Stimulated activated CD4-positive, alpha-beta T cell treated with anti-CD3 and anti-CD28 coated beads, Interleukin-1b, Interleukin-23, amount 100 ng/mL, for 4 hours (primary cell): ENCODE measurements around the gene PCDHA2.
"Not testable (repeated sequence)": the region's sequence is repeated elsewhere in the genome, so short reads cannot be mapped to it uniquely, and the experiment has no call there.

Experiments
- DNase-seq, 2 donors: peaks; one replicate each; pipeline ENCODE4 v3.0.0-alpha.2; 2020; ENCODE audit warnings: low read depth in 2 of 2

PCDHA2 gene

DNA sequence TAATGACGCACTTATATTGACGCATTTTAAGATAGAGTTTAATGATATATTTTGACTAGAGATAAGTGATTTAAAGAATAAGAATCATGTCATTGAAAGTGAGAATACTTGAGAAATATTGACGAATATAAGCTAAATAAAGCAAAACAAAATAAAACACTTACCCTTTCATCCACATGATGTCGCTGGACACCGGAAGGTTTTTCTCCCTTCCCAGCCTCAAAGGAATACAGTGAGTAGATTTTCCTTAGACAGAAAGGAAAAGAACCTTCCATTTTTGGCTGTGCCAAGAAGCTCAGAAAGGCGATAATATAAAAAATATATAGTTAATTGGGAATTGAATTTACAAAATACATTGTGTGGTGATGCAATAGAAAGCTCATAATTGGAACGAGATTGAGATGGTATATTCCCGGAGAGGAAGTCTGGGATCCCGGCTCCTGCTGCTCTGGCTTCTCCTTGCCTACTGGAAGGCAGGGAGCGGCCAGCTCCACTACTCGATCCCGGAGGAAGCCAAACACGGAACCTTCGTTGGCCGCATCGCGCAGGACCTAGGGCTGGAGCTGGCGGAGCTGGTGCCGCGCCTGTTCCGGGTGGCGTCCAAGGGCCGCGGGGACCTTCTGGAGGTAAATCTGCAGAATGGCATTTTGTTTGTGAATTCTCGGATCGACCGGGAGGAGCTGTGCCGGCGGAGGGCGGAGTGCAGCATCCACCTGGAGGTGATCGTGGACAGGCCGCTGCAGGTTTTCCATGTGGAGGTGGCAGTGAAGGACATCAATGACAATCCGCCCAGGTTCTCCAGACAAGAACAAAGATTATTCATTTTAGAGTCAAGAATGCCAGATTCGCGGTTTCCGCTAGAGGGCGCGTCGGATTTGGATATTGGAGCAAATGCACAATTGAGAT is 27.0 kb downstream of the PCDHA2 start, which contains the start of gene PCDHA5:
TSS of gene PCDHA5 (plus strand) at position 239 of the 906 bp plus-strand sequence.
- DNase-seq, result no peak

DNA sequence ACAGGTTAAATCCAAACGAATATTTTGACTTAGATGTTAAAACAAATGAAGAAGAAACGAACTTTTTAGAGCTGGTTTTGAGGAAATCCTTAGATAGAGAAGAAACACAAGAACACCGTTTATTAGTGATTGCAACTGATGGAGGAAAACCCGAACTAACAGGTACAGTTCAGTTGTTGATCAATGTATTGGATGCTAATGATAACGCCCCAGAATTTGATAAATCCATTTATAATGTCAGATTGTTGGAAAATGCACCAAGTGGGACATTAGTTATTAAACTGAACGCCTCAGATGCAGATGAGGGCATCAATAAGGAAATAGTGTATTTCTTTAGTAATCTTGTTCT is 27.6 kb downstream of the PCDHA2 start:
- no peak for DNase-seq

DNA sequence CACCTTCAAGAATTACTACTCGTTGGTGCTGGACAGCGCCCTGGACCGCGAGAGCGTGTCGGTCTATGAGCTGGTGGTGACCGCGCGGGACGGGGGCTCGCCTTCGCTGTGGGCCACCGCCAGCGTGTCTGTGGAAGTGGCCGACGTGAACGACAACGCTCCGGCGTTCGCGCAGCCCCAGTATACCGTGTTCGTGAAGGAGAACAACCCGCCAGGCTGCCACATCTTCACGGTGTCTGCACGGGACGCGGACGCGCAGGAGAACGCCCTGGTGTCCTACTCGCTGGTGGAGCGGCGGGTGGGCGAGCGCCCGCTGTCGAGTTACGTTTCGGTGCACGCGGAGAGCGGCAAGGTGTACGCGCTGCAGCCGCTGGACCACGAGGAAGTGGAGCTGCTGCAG is 28.3 kb downstream of the PCDHA2 start:
- not testable (repeated sequence) for DNase-seq

DNA sequence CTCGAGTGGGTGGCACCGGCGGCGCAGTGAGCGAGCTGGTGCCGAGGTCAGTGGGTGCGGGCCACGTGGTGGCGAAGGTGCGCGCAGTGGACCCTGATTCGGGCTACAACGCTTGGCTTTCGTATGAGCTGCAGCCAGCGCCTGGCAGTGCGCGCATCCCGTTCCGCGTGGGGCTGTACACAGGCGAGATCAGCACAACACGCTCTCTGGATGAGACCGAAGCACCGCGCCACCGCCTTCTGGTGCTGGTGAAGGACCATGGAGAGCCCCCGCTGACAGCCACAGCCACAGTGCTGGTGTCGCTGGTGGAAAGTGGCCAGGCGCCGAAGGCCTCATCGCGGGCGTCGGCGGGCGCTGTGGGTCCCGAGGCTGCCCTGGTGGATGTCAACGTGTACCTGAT is 28.8 kb downstream of the PCDHA2 start:
- no peak for DNase-seq

DNA sequence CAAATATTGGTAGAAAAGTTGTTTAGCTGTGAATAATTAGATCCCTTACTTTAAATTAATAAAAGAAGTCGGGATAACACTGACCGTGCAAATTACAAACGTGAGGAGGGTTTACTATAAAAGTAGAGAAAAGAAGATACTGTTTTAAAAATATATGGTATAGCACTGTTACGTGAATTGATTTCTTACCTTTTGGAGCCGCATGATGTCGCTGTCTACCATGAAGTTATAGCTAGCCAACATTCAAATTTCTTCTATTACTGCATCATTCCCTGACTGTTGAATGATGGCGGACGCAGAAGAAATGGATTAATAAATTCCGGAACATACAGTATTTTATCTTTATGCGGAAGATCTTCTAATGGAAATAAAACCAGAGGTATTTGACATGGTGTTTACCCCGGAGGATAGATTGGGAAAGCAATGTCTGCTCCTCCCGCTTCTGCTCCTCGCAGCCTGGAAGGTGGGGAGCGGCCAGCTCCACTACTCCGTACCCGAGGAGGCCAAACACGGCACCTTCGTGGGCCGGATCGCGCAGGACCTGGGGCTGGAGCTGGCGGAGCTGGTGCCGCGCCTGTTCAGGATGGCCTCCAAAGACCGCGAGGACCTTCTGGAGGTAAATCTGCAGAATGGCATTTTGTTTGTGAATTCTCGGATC is 33.2 kb downstream of the PCDHA2 start, which contains the start of gene PCDHA6:
TSS of gene PCDHA6 (plus strand) at position 257 of the 658 bp plus-strand sequence. CDS start at position 389, 132 bp downstream.
- DNase-seq, result no peak

DNA sequence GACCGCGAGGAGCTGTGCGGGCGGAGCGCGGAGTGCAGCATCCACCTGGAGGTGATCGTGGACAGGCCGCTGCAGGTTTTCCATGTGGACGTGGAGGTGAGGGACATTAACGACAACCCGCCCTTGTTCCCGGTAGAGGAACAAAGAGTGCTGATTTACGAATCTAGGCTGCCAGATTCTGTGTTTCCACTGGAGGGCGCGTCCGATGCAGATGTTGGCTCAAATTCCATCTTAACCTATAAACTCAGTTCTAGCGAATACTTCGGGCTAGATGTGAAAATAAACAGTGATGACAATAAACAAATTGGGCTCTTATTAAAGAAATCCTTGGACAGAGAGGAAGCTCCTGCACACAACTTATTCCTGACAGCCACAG is 33.7 kb downstream of the PCDHA2 start:
- DNase-seq, result no peak

DNA sequence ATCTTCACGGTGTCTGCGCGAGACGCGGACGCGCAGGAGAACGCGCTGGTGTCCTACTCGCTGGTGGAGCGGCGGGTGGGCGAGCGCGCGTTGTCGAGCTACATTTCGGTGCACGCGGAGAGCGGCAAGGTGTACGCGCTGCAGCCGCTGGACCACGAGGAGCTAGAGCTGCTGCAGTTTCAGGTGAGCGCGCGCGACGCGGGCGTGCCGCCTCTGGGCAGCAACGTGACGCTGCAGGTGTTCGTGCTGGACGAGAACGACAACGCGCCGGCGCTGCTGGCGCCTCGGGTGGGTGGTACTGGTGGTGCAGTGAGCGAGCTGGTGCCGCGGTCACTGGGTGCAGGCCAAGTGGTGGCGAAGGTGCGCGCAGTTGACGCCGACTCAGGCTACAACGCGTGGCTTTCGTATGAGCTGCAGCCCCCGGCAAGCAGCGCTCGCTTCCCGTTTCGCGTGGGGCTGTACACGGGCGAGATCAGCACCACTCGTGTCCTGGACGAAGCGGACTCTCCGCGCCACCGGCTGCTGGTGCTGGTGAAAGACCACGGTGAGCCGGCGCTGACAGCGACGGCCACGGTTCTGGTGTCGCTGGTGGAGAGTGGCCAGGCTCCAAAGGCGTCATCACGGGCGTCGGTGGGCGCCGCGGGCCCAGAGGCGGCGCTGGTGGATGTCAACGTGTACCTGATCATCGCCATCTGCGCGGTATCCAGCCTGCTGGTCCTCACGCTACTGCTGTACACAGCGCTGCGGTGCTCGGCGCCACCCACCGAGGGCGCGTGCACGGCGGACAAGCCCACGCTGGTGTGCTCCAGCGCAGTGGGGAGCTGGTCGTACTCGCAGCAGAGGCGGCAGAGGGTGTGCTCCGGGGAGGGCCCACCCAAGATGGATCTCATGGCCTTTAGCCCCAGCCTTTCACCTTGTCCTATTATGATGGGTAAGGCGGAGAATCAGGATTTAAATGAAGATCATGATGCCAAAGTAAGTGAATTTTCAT is 35.2 kb downstream of the PCDHA2 start:
- not testable (repeated sequence) for DNase-seq

DNA sequence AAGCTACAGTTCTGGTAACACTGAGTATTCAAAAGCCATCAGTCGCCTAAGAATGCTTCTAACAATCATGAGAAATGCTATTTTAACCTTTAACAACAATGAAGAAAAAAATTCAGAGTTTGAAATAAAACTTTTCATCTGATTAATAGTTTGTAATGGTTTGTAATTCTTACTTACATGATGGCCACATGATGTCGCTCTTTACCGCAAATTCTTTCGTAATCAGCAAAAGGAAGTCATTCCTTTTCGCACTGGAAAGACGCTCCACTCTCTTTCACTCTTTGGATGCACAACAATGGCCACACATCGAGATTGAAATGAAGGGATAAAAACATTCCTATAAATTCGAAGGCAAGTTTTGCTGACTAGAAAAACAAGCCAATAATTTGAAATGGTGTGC is 39.3 kb downstream of the PCDHA2 start, which contains the start of gene PCDHA7:
TSS of gene PCDHA7 (plus strand) at position 277 of the 400 bp plus-strand sequence. CDS start at position 392, 115 bp downstream.
- no peak for DNase-seq

DNA sequence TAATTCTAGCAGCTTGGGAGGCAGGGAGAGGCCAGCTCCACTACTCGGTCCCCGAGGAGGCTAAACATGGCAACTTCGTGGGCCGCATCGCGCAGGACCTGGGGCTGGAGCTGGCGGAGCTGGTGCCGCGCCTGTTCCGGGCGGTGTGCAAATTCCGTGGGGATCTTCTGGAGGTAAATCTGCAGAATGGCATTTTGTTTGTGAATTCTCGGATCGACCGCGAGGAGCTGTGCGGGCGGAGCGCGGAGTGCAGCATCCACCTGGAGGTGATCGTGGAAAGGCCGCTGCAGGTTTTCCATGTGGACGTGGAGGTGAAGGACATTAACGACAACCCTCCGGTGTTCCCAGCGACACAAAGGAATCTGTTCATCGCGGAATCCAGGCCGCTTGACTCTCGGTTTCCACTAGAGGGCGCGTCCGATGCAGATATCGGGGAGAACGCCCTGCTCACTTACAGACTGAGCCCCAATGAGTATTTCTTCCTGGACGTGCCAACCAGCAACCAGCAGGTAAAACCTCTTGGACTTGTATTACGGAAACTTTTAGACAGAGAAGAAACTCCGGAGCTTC is 39.9 kb downstream of the PCDHA2 start:
- not testable (repeated sequence) for DNase-seq

DNA sequence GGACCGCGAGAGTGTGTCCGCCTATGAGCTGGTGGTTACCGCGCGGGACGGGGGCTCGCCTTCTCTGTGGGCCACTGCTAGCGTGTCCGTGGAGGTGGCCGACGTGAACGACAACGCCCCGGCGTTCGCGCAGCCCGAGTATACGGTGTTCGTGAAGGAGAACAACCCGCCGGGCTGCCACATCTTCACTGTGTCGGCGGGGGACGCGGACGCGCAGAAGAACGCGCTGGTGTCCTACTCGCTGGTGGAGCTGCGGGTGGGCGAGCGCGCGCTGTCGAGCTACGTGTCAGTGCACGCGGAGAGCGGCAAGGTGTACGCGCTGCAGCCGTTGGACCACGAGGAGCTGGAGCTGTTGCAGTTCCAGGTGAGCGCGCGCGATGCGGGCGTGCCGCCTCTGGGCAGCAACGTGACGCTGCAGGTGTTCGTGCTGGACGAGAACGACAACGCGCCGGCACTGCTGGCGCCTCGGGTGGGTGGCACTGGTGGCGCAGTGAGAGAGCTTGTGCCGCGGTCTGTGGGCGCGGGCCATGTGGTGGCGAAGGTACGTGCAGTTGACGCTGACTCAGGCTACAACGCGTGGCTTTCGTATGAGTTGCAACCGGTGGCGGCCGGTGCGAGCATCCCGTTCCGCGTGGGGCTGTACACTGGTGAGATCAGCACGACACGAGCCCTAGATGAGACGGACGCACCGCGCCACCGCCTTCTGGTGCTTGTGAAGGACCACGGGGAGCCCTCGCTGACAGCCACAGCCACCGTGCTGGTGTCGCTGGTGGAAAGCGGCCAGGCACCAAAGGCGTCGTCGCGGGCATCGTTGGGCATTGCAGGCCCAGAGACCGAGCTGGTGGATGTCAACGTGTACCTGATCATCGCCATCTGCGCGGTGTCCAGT is 41.2 kb downstream of the PCDHA2 start:
- no peak for DNase-seq

DNA sequence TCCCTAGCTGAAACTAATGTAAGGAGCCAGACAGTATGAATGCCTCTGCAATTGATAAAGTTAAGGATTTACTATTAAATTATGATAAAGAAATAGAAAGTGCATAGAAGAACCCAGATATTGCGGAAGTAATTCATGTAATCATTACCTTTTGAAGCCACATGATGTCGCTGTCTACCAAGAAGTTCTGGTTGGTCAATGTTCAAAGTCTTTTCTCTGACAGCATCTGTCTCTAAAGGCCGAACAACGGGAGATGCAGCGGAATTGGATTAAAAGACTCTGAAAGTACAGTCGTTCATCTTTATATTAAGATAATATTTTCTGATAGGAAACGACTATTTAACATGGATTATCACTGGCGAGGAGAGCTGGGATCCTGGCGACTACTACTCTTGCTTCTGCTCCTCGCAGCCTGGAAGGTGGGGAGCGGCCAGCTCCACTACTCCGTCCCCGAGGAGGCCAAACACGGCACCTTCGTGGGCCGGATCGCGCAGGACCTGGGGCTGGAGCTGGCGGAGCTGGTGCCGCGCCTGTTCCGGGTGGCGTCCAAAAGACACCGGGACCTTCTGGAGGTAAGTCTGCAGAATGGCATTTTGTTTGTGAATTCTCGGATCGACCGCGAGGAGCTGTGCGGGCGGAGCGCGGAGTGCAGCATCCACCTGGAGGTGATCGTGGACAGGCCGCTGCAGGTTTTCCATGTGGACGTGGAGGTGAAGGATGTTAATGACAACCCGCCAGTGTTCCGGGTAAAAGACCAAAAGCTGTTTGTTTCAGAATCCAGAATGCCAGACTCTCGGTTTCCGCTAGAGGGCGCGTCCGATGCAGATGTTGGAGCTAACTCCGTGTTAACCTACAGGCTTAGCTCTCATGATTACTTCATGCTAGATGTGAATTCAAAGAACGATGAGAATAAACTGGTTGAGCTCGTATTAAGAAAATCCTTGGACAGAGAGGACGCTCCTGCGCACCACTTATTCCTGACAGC is 46.6 kb downstream of the PCDHA2 start, which contains the start of gene PCDHA8:
TSS of gene PCDHA8 (plus strand) at position 210 of the 985 bp plus-strand sequence. CDS start at position 345, 135 bp downstream.
- no peak for DNase-seq

DNA sequence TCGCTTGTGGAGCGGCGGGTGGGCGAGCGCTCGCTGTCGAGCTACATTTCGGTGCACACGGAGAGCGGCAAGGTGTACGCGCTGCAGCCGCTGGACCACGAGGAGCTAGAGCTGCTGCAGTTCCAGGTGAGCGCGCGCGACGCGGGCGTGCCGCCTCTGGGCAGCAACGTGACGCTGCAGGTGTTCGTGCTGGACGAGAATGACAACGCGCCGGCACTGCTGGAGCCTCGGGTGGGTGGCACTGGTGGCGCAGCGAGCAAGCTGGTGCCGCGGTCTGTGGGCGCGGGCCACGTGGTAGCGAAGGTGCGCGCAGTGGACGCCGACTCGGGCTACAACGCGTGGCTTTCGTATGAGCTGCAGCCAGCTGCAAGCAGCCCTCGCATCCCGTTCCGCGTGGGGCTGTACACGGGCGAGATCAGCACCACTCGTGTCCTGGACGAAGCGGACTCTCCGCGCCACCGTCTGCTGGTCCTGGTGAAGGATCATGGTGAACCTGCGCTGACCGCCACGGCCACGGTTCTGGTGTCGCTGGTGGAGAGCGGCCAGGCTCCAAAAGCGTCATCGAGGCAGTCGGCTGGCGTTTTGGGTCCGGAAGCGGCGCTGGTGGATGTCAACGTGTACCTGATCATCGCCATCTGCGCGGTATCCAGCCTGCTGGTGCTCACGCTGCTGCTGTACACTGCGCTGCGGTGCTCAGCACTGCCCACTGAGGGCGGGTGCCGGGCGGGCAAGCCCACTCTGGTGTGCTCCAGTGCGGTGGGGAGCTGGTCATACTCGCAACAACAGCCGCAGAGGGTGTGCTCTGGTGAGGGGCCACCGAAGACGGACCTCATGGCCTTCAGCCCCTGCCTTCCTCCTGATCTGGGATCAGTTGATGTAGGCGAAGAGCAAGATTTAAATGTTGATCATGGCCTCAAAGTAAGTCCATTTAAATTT is 48.4 kb downstream of the PCDHA2 start:
- no peak for DNase-seq
